Hematopoietic multipotent progenitor cell treated with erythropoietin and hydrocortisone succinate and interleukin-3 and kit ligand, for 6 days (in vitro differentiated cells): ENCODE results near the gene MTHFD1L.

Source experiments
- DNase-seq: peaks from one replicate; pipeline ENCODE4 v3.0.0-alpha.2; 2015

The MTHFD1L gene

DNA sequence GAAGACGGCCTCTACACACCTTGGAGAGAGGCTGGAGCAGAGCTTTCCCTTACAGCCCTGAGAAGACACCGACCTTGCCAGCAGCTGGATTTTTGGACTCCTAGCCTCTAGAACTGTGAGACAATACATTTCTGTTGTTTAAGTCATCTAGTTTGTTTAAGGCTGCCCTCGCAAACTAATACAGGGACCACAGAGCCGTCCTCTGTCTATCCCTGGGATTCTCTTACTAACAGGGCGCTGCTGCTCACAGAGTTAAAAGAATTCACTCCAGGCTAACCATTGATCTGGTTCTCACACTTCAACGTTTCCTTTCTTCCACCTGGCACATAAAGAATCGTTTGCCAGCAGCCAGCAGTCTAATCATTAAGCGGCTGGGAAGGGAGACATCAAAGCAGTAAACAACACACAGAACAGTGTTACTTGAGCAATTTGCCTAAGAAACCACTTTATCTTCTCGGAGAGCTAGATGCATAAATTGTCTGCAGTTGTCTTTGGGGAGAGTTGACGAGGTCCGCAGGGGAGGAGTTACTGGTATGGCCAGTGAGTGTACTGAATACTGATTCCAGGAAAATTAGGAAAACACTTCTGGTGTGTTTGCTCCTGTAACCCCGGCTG lies 270.7 kb downstream of the MTHFD1L start:
- DNase-seq = no peak

DNA sequence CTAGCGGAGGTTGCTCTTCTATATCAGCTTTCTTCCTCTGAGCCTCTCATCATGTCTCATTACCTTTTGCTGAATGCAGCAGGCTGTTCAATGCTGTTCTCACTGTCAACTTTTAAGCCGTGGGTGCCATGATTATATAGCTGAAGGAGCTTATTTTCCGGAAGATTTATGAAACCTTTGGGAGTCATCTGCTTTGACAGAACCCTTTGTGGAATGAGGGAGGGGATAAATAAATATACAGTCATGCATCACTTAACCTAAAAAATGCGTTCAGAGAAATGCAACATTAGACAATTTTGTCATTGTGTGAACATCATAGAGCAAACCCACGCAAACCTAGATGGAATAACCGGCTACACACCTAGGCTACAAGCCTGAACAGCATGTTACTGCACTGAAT lies 272.0 kb downstream of the MTHFD1L start:
- DNase-seq = no peak

DNA sequence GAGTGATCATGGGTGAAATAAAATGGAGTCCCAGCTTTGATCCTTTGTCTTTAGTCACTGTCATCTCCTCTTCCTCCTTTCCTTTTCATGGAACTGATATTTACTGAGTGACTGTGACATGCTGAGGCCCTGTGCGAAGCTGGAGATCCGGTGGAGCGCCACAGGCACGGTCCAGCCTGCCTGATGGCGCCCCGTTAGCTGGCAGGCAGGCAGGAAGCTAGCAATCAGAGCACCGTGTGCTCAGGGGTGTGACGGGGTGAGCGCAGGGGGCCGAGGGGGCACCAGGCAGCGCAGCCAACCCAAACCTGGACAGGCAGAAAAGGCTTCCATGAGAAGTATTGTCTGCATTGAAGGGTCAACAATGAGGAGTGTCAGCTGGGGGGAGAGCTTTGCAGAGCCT lies 274.0 kb downstream of the MTHFD1L start:
- no peak for DNase-seq

DNA sequence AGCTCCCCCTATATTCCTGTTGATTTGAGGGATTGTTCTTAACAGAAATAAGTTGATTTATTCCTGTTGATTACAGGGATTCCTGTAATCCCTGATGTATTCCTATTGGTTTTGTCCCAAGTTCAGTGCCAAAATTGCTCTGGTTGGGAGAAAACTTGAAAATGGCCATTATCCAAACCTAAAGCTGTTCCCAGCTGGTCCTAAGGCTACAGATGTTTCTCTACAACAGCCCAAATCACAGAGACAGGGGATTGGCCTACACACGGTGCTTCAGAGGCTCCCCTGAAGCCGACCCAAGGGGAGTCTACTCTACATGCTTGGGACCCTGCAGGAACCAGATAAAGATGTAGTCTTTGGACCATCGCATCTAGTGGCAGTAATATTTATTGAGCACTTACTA lies 275.3 kb downstream of the MTHFD1L start:
- DNase-seq = no peak

DNA sequence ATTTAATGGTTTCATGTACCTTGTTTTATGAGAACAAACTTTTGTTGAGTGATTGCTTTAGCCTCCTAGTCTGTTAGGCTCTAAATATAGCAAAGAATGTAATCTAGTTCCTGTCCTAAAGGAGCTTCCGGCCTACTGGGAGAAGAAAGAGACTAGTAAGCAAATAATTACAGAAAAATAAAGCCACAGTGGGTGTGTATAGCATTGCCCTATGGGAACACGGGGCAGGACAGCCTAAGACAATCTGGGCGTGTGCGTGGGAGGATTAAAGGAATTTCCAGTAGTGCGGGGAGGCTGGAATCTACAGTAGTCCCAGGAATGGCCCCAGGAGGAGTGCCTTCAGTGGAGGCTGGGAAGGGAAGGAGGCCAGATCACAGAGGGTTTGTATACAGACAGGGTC lies 276.2 kb downstream of the MTHFD1L start:
- DNase-seq = no peak

DNA sequence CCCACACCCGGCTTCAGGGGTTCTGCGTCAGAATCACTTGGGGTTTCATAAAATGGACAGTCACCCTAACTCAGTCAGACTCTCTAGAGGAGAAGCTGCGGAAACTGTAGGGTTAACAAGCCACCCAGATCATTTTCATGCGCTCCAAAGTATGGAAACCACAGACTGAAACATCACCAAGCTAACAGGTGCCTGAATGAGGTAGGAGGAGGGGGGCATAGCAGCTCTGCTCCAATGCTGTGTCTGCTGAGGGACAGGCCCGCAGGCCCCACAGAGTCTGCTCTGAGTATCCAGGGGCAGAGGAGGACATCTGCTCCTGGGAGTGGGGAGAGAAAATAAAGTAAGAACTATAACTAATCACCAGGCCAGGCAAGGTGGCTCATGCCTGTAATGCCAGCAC lies 277.2 kb downstream of the MTHFD1L start:
- DNase-seq = no peak

DNA sequence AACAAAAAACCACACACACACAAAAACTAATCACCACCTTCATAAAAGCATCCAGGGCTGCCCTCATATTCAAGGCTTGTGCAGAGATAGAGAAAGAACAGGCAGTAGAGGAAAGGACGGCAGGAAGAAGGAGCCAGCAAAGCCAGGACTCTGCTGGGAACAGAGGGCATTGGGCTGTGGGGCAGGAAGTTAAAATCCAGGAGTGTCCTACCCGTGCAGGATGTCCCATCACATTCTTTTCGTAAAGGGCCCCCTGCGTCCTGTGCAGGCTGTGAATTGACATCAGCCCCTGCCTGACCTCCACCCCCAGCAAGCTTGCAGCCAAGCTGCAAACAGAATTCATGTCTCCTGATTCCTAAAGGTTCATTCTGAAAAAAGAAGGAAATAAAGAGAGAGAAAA lies 277.8 kb downstream of the MTHFD1L start:
- DNase-seq = no peak

DNA sequence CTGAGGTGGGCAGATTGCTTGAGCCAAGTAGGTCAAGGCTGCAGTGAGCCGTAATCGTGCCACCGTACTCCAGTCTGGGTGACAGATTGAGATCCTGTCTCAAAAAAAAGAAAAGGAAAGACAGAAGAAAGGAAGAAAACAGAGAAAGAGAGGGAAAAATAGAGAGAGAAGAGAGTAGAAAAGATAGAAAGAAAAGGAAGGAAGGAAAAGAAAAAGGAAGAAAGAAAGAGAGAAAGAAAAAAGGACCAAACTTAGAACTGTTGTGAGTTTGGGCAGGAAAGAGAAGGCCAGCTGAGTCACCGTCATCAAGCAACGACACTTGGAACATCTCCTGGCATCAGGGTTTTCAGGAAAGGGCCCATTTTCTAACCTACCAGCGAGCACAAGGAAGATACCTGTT lies 278.3 kb downstream of the MTHFD1L start:
- no peak for DNase-seq

DNA sequence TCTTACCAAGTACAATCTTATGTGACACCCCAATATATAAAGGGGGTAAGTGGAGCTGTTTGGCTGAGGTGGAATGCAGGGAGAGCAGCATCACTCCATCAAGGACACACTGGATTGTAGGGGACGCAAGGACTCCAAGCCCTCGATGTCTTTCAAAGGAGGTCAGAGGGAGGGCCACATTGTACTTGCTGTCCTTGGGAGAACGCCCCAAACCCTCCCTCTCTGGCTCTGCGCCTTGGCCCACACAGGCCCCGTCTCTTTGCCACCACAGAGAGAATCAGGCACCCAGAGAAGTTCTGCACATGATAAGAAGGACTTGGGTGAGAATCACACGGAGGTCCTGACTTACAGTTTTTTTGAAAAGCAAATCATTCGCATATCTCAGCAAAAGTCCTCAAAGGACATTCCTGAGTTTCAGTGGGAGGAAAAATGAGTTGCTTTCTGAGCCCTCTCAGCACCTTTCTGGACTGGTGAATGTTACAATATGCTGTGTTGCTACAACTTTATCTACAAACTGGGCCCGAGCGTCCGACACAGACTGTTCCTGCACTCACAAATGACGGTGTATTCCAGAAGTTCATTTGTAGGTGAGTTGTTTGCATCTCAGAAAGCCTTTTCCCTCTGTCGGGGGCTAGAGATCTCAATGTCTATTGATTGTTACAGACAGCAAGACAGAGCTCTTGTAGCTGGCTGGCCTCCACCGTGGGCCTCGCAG lies 281.8 kb downstream of the MTHFD1L start:
- no peak for DNase-seq

DNA sequence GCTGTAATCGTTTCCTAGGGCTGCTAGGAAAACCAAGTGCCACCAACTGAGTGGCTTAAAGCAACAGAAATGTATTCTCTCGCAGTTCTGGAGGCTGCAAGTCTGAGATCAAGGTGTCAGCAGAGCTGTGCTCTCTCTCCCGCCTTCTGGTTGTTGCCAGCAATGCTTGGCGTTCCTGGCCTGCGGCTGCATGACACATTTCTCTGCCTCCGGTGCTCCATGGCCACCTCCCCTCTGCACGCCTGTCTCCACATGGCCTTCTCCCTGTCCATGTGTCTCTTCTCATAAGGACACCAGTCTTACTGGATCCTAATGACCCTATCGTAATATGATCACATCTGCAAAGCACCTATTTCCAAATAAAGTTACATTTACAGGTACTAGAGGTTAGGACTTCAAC lies 282.6 kb downstream of the MTHFD1L start:
- no peak for DNase-seq

DNA sequence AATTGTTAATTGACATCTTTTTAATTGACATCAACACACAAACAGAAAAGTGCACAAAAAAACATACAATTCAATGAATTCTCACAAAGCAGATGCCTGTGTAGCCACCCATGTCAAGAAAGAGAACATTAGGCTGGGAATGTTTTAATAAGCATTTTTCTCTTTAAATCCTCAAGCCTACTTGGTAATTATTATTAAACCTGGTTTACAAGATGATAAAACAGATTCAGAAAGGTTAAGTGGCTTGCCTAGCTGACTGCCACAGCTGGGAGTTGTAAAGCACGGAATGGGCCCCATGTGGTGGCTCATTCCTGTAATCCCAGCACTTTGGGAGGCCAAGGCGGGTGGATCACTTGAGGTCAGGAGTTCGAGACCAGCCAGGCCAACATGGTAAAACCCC lies 284.3 kb downstream of the MTHFD1L start:
- no peak for DNase-seq
